GM18517 (cell line): ENCODE results near the gene SEMA6D.

ENCODE experiments used
- ATAC-seq: cut with Tn5 transposase; IDR thresholded peaks from one replicate; pipeline ENCODE4 v1.9.1; 2021; ENCODE audit warnings: mild to moderate bottlenecking, moderate library complexity; ENCODE audit not compliant: unreplicated experiment

Gene SEMA6D

GRCh38 chr15:47820057-47820746, 102.9 kb downstream of the SEMA6D start:
- ATAC-seq: no peak

GRCh38 chr15:47820747-47821319, 103.5 kb downstream of the SEMA6D start:
- ATAC-seq: no peak

- no peak for ATAC-seq
Observed at GRCh38 chr15:47822048-47822447, 104.7 kb downstream of the SEMA6D start.
